CD4-positive, alpha-beta T cell (primary cell): ENCODE measurements around the gene RGR. TPM values are rescaled to one million over a fixed set of nuclear protein-coding genes. Genes with fewer than 3 reads are reported as not detected.

ENCODE experiments used
- ATAC-seq: fragments of 200-7000 bp; cut with Tn5 transposase; one replicate; pipeline ENCODE4 v1.10.0; 2022; ENCODE audit warnings: mild to moderate bottlenecking; ENCODE audit not compliant: poor library complexity
- CTCF ChIA-PET: fragments of 350-600 bp; sonication (Branson Sonifier 250); formaldehyde crosslinking; loops from one replicate; lab custom pipeline; 2021; ENCODE audit warnings: antibody characterized with exemption, inconsistent platforms; lab: Charles Lee
- POLR2A ChIA-PET: fragments of 350-600 bp; sonication (Branson Sonifier 250); formaldehyde crosslinking; loops from one replicate; lab custom pipeline; 2021; ENCODE audit warnings: antibody characterized with exemption, inconsistent platforms; lab: Charles Lee
- DNase-seq, 14 experiments: peaks; one replicate each; pipeline ENCODE4 v3.0.0-alpha.2; 2013 to 2020; ENCODE audit warnings: mixed read lengths in 2 of 14
- H3K27ac ChIP-seq, 2 donors: one replicate each; pipeline versions ENCODE4 v1.5.1 to v1.7.0; 2013; ENCODE audit warnings: low read length in 2 of 2, low read depth in 1 of 2, mild to moderate bottlenecking in 1 of 2
- H3K27me3 ChIP-seq, 2 experiments: 1 replicate in 1 of 2; 2 replicates in 1 of 2; pipeline versions ENCODE4 v1.6.1 to v1.7.0; 2013; ENCODE audit warnings: low read length in 2 of 2, control low read depth in 1 of 2, mild to moderate bottlenecking in 1 of 2, moderate library complexity in 1 of 2; ENCODE audit not compliant: insufficient read depth in 2 of 2, control insufficient read depth in 1 of 2
- H3K36me3 ChIP-seq: one replicate; pipeline ENCODE4 v1.6.1; 2013; ENCODE audit warnings: low read length, control low read depth; ENCODE audit not compliant: insufficient read depth
- H3K4me1 ChIP-seq: one replicate; pipeline ENCODE4 v1.6.1; 2013; ENCODE audit warnings: low read length, control low read depth; ENCODE audit not compliant: insufficient read depth
- H3K4me3 ChIP-seq: one replicate; pipeline ENCODE4 v1.5.1; 2013; ENCODE audit warnings: mild to moderate bottlenecking, low read length, moderate library complexity
- H3K9me3 ChIP-seq, 2 experiments: 1 replicate in 1 of 2; 2 replicates in 1 of 2; pipeline versions ENCODE4 v1.6.1 to v1.7.0; 2013; ENCODE audit warnings: low read length in 2 of 2, mild to moderate bottlenecking in 2 of 2, control low read depth in 1 of 2, moderate library complexity in 1 of 2; ENCODE audit not compliant: control insufficient read depth in 1 of 2, insufficient read depth in 1 of 2
- H3K27ac Mint-ChIP-seq: one replicate; pipeline ENCODE4 v1.8.0; 2020; ENCODE audit warnings: mixed read lengths
- H3K27me3 Mint-ChIP-seq: one replicate; pipeline ENCODE4 v1.8.0; 2021; ENCODE audit warnings: mixed read lengths
- H3K36me3 Mint-ChIP-seq: one replicate; pipeline ENCODE4 v1.8.0; 2021; ENCODE audit warnings: low read depth, mixed read lengths
- H3K4me1 Mint-ChIP-seq: one replicate; pipeline ENCODE4 v1.8.0; 2021; ENCODE audit warnings: low read depth, mixed read lengths
- H3K4me3 Mint-ChIP-seq: one replicate; pipeline ENCODE4 v1.8.0; 2020; ENCODE audit warnings: mild to moderate bottlenecking, mixed read lengths
- H3K9me3 Mint-ChIP-seq: one replicate; pipeline ENCODE4 v1.8.0; 2020; ENCODE audit warnings: mixed read lengths
- intact Hi-C, 2 experiments: fragments of 100-400 bp; cut with DNase I in 1 of 2; cut with micrococcal nuclease in 1 of 2; formaldehyde crosslinking; loops; one replicate each; pipeline versions ENCODE4 v1.15.1 to v1.9.0; 2023 to 2025; cut with DNase I, micrococcal nuclease
- polyA plus RNA-seq, 2 donors: library from polyadenylated mRNA; unstranded; fragments of 120-200 nt; gene quantifications; one replicate each; pipeline ENCODE4 v1.2.1, GENCODE V29; 2013
- total RNA-seq, 174 experiments: library from RNA in 2 of 174; stranded (reverse) in 2 of 174; gene quantifications; one replicate each; pipeline ENCODE4 v1.2.3 and lab custom pipeline; 2021 to 2026
- TF ChIP-seq, protein P1 (sequence below): fragments of 200-600 bp; IDR thresholded peaks from one replicate; pipeline ENCODE4 v1.8.0; 2022; ENCODE audit warnings: antibody characterized with exemption, mild to moderate bottlenecking

RGR gene, protein sequence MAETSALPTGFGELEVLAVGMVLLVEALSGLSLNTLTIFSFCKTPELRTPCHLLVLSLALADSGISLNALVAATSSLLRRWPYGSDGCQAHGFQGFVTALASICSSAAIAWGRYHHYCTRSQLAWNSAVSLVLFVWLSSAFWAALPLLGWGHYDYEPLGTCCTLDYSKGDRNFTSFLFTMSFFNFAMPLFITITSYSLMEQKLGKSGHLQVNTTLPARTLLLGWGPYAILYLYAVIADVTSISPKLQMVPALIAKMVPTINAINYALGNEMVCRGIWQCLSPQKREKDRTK
- total RNA-seq (not detected), total RNA-seq (lab: John Stamatoyannopoulos, UW) (0 to 0.13 (median 0) reads per million in 172 experiments)
- not detected for polyA plus RNA-seq (2013, experiment 1 of 2)
- 0.34 TPM for polyA plus RNA-seq (2013, experiment 2 of 2)

DNA sequence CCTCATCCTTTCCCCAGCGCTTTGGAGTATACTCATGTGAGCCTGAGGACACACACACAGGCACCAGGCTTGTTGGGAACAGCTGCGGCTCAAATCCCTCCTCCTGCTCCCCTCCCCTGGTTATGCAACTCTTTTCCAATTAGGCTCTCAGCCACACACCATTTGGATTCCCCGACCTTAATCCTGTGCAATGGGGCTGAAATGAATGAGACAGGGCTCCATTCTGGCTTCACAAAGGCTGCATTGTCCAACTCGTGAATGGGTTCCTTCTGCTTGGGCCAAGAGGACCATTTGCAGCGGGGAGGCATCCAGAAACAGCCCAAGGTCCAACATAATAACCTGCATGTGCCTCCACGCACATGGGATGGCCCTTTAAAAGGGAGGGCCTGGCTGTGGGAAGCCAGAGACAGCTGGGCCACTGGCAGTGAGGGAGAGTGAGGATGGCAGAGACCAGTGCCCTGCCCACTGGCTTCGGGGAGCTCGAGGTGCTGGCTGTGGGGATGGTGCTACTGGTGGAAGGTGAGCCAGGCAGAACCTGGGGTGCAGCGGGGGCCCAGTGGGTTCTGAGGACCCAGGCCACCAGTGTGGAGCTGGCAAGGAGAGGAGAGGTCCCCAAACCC lies at the start of gene RGR:
Gene RGR (plus strand): TSS at position 403 of the 620 bp plus-strand sequence. CDS start 38 bp downstream, at position 441.
- H3K27me3 ChIP-seq: no peaks in the 10 kb centered on the region
- no peaks in the 10 kb centered on the region for H3K36me3 Mint-ChIP-seq
- H3K9me3 ChIP-seq: no peaks in the 10 kb centered on the region
- no peak within 1 kb of the TSS for H3K27ac ChIP-seq
- intact Hi-C loops: no loop called here
- H3K4me3 ChIP-seq: no peak within 1 kb of the TSS
- ChIA-PET POLR2A (no interaction called here), CTCF (no interaction called here)
- H3K27me3 Mint-ChIP-seq: peaks cover 4% of the 10 kb centered on the region
- no peaks in the 10 kb centered on the region for H3K9me3 Mint-ChIP-seq
- H3K4me1 ChIP-seq: no peaks in the 10 kb centered on the region
- no peaks in the 10 kb centered on the region for H3K36me3 ChIP-seq
- H3K4me1 Mint-ChIP-seq: no peaks in the 10 kb centered on the region
- H3K4me3 Mint-ChIP-seq: no peak within 1 kb of the TSS
- DNase-seq (no peak), ATAC-seq (no peak)
- no peak within 1 kb of the TSS for H3K27ac Mint-ChIP-seq
- TF ChIP-seq, protein P1, sequence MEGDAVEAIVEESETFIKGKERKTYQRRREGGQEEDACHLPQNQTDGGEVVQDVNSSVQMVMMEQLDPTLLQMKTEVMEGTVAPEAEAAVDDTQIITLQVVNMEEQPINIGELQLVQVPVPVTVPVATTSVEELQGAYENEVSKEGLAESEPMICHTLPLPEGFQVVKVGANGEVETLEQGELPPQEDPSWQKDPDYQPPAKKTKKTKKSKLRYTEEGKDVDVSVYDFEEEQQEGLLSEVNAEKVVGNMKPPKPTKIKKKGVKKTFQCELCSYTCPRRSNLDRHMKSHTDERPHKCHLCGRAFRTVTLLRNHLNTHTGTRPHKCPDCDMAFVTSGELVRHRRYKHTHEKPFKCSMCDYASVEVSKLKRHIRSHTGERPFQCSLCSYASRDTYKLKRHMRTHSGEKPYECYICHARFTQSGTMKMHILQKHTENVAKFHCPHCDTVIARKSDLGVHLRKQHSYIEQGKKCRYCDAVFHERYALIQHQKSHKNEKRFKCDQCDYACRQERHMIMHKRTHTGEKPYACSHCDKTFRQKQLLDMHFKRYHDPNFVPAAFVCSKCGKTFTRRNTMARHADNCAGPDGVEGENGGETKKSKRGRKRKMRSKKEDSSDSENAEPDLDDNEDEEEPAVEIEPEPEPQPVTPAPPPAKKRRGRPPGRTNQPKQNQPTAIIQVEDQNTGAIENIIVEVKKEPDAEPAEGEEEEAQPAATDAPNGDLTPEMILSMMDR: no peak

DNA sequence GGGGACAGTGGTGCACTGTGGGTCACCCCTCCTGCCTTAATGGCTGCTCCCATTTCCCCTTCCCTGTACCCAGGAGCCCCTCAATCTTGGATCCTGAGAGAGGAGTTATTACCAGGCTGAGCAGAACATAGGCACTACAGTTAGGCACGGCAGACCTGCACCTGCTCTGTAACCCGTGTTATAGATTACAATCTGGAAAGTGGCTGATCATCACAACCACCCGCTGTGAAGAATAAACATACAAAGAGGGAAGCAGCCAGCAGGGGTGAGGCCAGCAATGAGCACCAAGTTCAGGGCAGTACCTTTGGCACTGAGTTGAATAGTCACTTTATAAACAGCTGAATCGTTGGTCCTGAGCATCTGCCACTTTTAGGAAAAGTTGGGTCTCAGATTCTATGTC lies 48.8 kb upstream of the RGR start:
- ChIA-PET CTCF (no interaction called here), POLR2A (no interaction called here)
- Histone ChIP-seq H3K9me3 (peaks cover 0 to 11% of the 10 kb centered on the region in 2 experiments), H3K4me1 (peaks cover 27% of the 10 kb centered on the region), H3K4me3 (no peak overlapping the region), H3K27me3 (peaks cover 29 to 35% of the 10 kb centered on the region in 2 experiments), H3K27ac (no peak overlapping the region), H3K36me3 (no peaks in the 10 kb centered on the region)
- H3K27me3 Mint-ChIP-seq: peaks cover 30% of the 10 kb centered on the region
- H3K4me3 Mint-ChIP-seq: no peak overlapping the region
- no peaks in the 10 kb centered on the region for H3K9me3 Mint-ChIP-seq
- no peaks in the 10 kb centered on the region for H3K36me3 Mint-ChIP-seq
- TF ChIP-seq, protein P1: no peak
- DNase-seq (no peak), ATAC-seq (no peak)
- H3K27ac Mint-ChIP-seq: no peak overlapping the region
- intact Hi-C loops: no loop called here
- peaks cover 5% of the 10 kb centered on the region for H3K4me1 Mint-ChIP-seq

DNA sequence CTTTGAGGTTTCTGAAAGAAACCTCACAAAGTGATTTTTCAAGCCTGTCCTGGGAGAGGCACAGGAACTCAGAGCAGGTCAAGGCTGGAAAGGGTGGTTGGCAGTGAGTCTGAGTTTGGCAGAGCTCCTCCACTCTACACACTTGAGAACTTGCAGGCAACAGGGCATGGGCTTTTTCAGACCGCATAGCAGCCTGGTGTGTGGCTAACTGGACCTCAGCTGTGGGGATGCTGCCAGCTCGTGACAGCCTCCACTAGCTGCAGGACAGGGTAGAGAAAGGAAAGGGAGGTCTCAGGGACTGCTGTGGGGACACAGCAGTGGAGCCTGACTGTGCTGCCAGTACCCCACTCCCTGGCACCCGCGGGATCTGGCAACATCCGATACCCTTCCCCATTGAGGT lies 47.9 kb upstream of the RGR start:
- H3K9me3 Mint-ChIP-seq: no peaks in the 10 kb centered on the region
- peaks cover 30% of the 10 kb centered on the region for H3K27me3 Mint-ChIP-seq

More for the DNA sequence above, 47.9 kb upstream of the RGR start:
- ChIA-PET POLR2A (no interaction called here), CTCF (no interaction called here)
- peaks cover 0 to 11% of the 10 kb centered on the region in 2 experiments for H3K9me3 ChIP-seq
- H3K4me1 ChIP-seq: peaks cover 19% of the 10 kb centered on the region
- H3K27me3 ChIP-seq: peaks cover 29 to 35% of the 10 kb centered on the region in 2 experiments
- H3K4me3 ChIP-seq: no peak overlapping the region
- no peak overlapping the region for H3K27ac ChIP-seq
- Mint-ChIP-seq H3K4me3 (no peak overlapping the region), H3K27ac (no peak overlapping the region), H3K36me3 (no peaks in the 10 kb centered on the region), H3K4me1 (no peaks in the 10 kb centered on the region)
- intact Hi-C loops: no loop called here
- TF ChIP-seq, protein P1: no peak
- ATAC-seq: no peak
- H3K36me3 ChIP-seq: no peaks in the 10 kb centered on the region
- DNase-seq: no peak
